ENCODE data around the gene WDR48. TPM values are rescaled to one million over a fixed set of nuclear protein-coding genes. Genes with fewer than 3 reads are reported as not detected.
A peak's percentile ranks its signal among the peaks of the same experiment; 100 is the strongest.

The WDR48 gene
- total and polyA plus RNA-seq, 9 of the 15 experiments (the other 6 are each of a cell fraction or from before 2014, with no cell fraction given), result 26.6 to 70.6 (median 48.0) TPM

DNA sequence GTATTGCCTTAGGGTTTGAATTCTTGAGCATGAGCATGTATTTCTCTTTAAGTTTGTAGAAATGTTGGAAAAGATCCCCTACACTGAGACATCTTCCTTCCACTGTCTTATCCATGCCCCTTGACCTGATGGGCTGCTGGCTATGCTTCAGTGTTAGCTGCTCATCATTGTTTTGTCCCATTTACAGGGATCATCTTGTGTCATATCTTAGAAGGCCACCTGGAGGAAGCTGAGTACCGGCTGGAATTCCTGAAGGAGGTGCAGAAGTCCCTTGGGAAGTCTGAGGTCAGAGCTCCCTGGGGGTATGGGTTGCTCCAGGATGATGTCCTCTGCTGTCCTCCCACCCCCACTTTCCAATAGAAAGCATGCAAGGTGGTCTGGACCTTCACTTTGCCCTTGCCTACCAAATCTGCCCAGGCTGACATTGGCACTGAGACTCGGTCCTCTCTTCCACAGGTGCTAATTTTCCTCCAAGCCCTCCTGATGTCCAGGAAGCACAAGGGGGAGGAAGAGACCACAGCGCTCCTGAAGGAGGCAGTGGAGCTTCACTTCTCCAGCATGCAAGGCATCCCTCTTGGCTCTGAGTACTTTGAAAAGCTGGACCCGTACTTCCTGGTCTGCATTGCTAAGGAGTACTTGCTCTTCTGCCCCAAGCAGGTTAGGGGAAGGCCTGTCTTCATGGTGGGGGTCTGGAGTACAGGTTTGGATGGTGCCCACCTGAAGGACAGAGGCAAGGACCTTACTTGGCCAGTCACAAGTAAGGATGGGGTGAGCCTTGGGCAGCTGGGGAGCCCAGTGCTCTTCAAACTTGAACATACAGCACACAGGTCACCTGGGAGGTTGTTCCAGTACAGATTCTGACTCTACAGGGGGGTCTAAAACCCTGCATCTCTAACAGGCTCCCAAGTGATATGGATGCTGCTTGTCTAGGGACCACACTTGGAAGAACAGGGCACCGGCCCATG is 73.3 kb downstream of the WDR48 start (continued):
- TF ChIP-seq, protein P1, sequence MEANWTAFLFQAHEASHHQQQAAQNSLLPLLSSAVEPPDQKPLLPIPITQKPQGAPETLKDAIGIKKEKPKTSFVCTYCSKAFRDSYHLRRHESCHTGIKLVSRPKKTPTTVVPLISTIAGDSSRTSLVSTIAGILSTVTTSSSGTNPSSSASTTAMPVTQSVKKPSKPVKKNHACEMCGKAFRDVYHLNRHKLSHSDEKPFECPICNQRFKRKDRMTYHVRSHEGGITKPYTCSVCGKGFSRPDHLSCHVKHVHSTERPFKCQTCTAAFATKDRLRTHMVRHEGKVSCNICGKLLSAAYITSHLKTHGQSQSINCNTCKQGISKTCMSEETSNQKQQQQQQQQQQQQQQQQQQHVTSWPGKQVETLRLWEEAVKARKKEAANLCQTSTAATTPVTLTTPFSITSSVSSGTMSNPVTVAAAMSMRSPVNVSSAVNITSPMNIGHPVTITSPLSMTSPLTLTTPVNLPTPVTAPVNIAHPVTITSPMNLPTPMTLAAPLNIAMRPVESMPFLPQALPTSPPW (CRISPR knock-in tag; IDR thresholded peaks at IDR 0.05), result no peak
- TF ChIP-seq CREBBP (IDR thresholded peaks at IDR 0.05; ENCODE audit: low read depth, low read length) (no peak), RAD21 (CRISPR knock-in tag; conservative IDR thresholded peaks at IDR 0.05 in 1 of 2, IDR thresholded peaks at IDR 0.05 in 1 of 2) (peak; percentile 58 to 81), STAG1 (CRISPR knock-in tag; IDR thresholded peaks at IDR 0.05; ENCODE audit: borderline replicate concordance) (peak; percentile 62; the same call in 1 of the 2 replicates), NEUROD1 (IDR thresholded peaks at IDR 0.05; ENCODE audit: borderline replicate concordance, low read depth, low read length, partially characterized antibody) (no peak), ELF1 (tag; IDR thresholded peaks at IDR 0.05) (peak; percentile 44; the same call in 1 of the 2 replicates), SMC3 (conservative IDR thresholded peaks at IDR 0.05; ENCODE audit: insufficient read depth, low read depth, low read length) (peak; percentile 41), CTCF (IDR thresholded peaks at IDR 0.05 in 2 of 3, conservative IDR thresholded peaks at IDR 0.05 in 1 of 3; ENCODE audit: insufficient read depth in 2 of 3, low read depth in 1 of 3, low read length in 3 of 3) (peak; percentile 70 to 77 (median 72)), HDAC1 (IDR thresholded peaks at IDR 0.05) (no peak), CTCFL (IDR thresholded peaks at IDR 0.05; ENCODE audit: borderline replicate concordance, insufficient read depth, low read depth, low read length, poor library complexity, severe bottlenecking) (peak; percentile 61), RCOR1 (IDR thresholded peaks at IDR 0.05; ENCODE audit: borderline replicate concordance in 1 of 2, low read depth in 2 of 2, low read length in 2 of 2) (peak in 1 of 2 experiments; percentile 48; a peak in 1 of 4 replicates), PHB (CRISPR knock-in tag; IDR thresholded peaks at IDR 0.05) (no peak), BCL6 (CRISPR knock-in tag; IDR thresholded peaks at IDR 0.05) (no peak)
- TF ChIP-seq, protein P2, sequence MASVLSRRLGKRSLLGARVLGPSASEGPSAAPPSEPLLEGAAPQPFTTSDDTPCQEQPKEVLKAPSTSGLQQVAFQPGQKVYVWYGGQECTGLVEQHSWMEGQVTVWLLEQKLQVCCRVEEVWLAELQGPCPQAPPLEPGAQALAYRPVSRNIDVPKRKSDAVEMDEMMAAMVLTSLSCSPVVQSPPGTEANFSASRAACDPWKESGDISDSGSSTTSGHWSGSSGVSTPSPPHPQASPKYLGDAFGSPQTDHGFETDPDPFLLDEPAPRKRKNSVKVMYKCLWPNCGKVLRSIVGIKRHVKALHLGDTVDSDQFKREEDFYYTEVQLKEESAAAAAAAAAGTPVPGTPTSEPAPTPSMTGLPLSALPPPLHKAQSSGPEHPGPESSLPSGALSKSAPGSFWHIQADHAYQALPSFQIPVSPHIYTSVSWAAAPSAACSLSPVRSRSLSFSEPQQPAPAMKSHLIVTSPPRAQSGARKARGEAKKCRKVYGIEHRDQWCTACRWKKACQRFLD (CRISPR knock-in tag; IDR thresholded peaks at IDR 0.05), result no peak
